ENCODE measurements around the gene BCL3. TPM values are rescaled to one million over a fixed set of nuclear protein-coding genes. Genes with fewer than 3 reads are reported as not detected.

Gene BCL3
- total and polyA plus RNA-seq, 2 experiments from 2014 or later: 1.4 to 4.1 TPM

- peaks cover 3% of the 10 kb centered on the region; the same call in 2 of the 3 replicates for H3K4me1 Mint-ChIP-seq
- no peak for ATAC-seq
- H3K27ac Mint-ChIP-seq: no peak overlapping the region
- H3F3A ChIP-seq (replicated peaks; ENCODE audit: low read depth): no peaks in the 10 kb centered on the region
- no peak overlapping the region for H3K4me2 ChIP-seq
- no peaks in the 10 kb centered on the region for H3K36me3 Mint-ChIP-seq (ENCODE audit: low read depth)
- H3K36me3 ChIP-seq (ENCODE audit: insufficient read depth): no peaks in the 10 kb centered on the region
- TF ChIP-seq EZH2phosphoT487 (IDR thresholded peaks at IDR 0.05; ENCODE audit: unreplicated experiment) (no peak), CREB1 (CRISPR knock-in tag; IDR thresholded peaks at IDR 0.05; ENCODE audit: low read depth) (no peak), POLR2AphosphoS5 (IDR thresholded peaks at IDR 0.05; ENCODE audit: low read depth) (no peak), EZH2 (IDR thresholded peaks at IDR 0.05; ENCODE audit: low read depth, unreplicated experiment) (no peak), REST (IDR thresholded peaks at IDR 0.05; ENCODE audit: unreplicated experiment) (no peak), ZNF114 (CRISPR knock-in tag; IDR thresholded peaks at IDR 0.05) (no peak), ETS1 (IDR thresholded peaks at IDR 0.05) (no peak), STAT1 (IDR thresholded peaks at IDR 0.05; ENCODE audit: unreplicated experiment) (no peak), JUNB (IDR thresholded peaks at IDR 0.05; ENCODE audit: unreplicated experiment) (no peak), ZNF462 (CRISPR knock-in tag; IDR thresholded peaks at IDR 0.05) (no peak), NANOG (IDR thresholded peaks at IDR 0.05; ENCODE audit: borderline replicate concordance) (no peak), CTCF (conservative IDR thresholded peaks at IDR 0.05; ENCODE audit: low read depth in 2 of 2) (no peak), ZNF331 (CRISPR knock-in tag; IDR thresholded peaks at IDR 0.05; ENCODE audit: low read depth) (no peak)
- no peaks in the 10 kb centered on the region for H3K79me2 ChIP-seq (replicated peaks; ENCODE audit: insufficient read depth)
- H3K9me2 ChIP-seq (ENCODE audit: insufficient read depth): no peaks in the 10 kb centered on the region
- H3K4me1 ChIP-seq (ENCODE audit: insufficient read depth): no peaks in the 10 kb centered on the region
- H3K9me3 Mint-ChIP-seq: no peaks in the 10 kb centered on the region
- H3K4me3 Mint-ChIP-seq: no peak overlapping the region
- H4K20me1 ChIP-seq (replicated peaks; ENCODE audit: insufficient read depth): no peaks in the 10 kb centered on the region; the same call in 1 of the 2 replicates
- no peak for DNase-seq (ENCODE audit: low spot score)
- H3K27me3 Mint-ChIP-seq (ENCODE audit: insufficient read depth, low read depth, poor library complexity): peaks cover 7% of the 10 kb centered on the region
- H3K27me3 ChIP-seq (ENCODE audit: insufficient read depth): no peaks in the 10 kb centered on the region
- H2AFZ ChIP-seq: no peak overlapping the region
- no peak overlapping the region for H3K4me3 ChIP-seq
- H3K27ac ChIP-seq (ENCODE audit: low read depth): no peak overlapping the region
Measured at GRCh38 chr19:44702551-44703176, 45.8 kb upstream of the BCL3 start.

All from GM23338 (cell line).